Lung (tissue), 12 donors: ENCODE data around the gene NAGPA. TPM values are rescaled to one million over a fixed set of nuclear protein-coding genes. Genes with fewer than 3 reads are reported as not detected.

Source experiments
- ATAC-seq: fragments of 200-7000 bp; cut with Tn5 transposase; one replicate; pipeline ENCODE4 v1.9.1; 2020; ENCODE audit warnings: moderate number of reproducible peaks; ENCODE audit not compliant: insufficient read depth, low FRiP score
- DNase-seq, 3 donors: peaks; one replicate each; pipeline ENCODE4 v3.0.0-alpha.2; 2013 to 2017
- H3K27ac ChIP-seq, 2 donors: one replicate each; pipeline ENCODE4 v1.5.1; 2013; ENCODE audit warnings: mild to moderate bottlenecking in 2 of 2, moderate library complexity in 2 of 2, control low read depth in 1 of 2, inconsistent platforms in 1 of 2, low read depth in 1 of 2, low read length in 1 of 2
- H3K27me3 ChIP-seq, 3 donors: one replicate each; pipeline ENCODE4 v1.5.1; 2013; ENCODE audit warnings: low read length in 2 of 3; ENCODE audit not compliant: control insufficient read depth in 3 of 3, insufficient read depth in 3 of 3
- H3K36me3 ChIP-seq, 4 donors: one replicate each; pipeline ENCODE4 v1.5.1; 2013; ENCODE audit warnings: low read length in 4 of 4, mild to moderate bottlenecking in 1 of 4, moderate library complexity in 1 of 4; ENCODE audit not compliant: control insufficient read depth in 4 of 4, insufficient read depth in 4 of 4
- H3K4me1 ChIP-seq, 5 donors: one replicate each; pipeline ENCODE4 v1.5.1; 2013; ENCODE audit warnings: low read length in 5 of 5, mild to moderate bottlenecking in 2 of 5, moderate library complexity in 1 of 5; ENCODE audit not compliant: control insufficient read depth in 5 of 5, insufficient read depth in 5 of 5
- H3K4me3 ChIP-seq: one replicate; pipeline ENCODE4 v1.5.1; 2013; ENCODE audit warnings: mild to moderate bottlenecking, control low read depth, moderate library complexity
- H3K9ac ChIP-seq, 2 donors: one replicate each; pipeline ENCODE4 v1.5.1; 2013; ENCODE audit warnings: low read length in 2 of 2, control low read depth in 1 of 2; ENCODE audit not compliant: insufficient read depth in 1 of 2
- H3K9me3 ChIP-seq, 4 donors: one replicate each; pipeline ENCODE4 v1.5.1; 2013; ENCODE audit warnings: low read length in 3 of 4, mild to moderate bottlenecking in 1 of 4, moderate library complexity in 1 of 4; ENCODE audit not compliant: control insufficient read depth in 4 of 4, insufficient read depth in 3 of 4
- CTCF ChIP-seq: IDR thresholded peaks from 2 replicates; pipeline ENCODE4 v1.5.1; 2012; ENCODE audit warnings: mild to moderate bottlenecking; ENCODE audit errors: control extremely low read depth, extremely low read depth
- WGBS, 2 donors: extraction: QIAGEN DNeasy Blood & Tissue Kit; methylation state at CpG; one replicate each; pipeline ENCODE4 v1.1.7; 2013; 5-methylcytosine and 5-hydroxymethylcytosine counted together
- polyA plus RNA-seq, 2 donors: library from polyadenylated mRNA; stranded (reverse); fragments of 200-250 nt; gene quantifications; one replicate each; pipeline ENCODE4 v1.2.1, GENCODE V29; 2013
- total RNA-seq, 2 donors: library from RNA; depleted of rRNA in 1 of 2; stranded (reverse); fragments of >200 nt in 1 of 2; gene quantifications; one replicate each; pipeline ENCODE4 v1.2.1, GENCODE V29; 2014 to 2021
- donor health status: control.
- donor health status: control.
- donor health status: Bipolar disorder and iron deficiency.
- donor health status: healthy.
- donor health status: DM: yes; HTN: yes; CAD: no.

The NAGPA gene
- total and polyA plus RNA-seq, 4 donors, result 7.8 to 20.3 (median 12.5) TPM

DNA sequence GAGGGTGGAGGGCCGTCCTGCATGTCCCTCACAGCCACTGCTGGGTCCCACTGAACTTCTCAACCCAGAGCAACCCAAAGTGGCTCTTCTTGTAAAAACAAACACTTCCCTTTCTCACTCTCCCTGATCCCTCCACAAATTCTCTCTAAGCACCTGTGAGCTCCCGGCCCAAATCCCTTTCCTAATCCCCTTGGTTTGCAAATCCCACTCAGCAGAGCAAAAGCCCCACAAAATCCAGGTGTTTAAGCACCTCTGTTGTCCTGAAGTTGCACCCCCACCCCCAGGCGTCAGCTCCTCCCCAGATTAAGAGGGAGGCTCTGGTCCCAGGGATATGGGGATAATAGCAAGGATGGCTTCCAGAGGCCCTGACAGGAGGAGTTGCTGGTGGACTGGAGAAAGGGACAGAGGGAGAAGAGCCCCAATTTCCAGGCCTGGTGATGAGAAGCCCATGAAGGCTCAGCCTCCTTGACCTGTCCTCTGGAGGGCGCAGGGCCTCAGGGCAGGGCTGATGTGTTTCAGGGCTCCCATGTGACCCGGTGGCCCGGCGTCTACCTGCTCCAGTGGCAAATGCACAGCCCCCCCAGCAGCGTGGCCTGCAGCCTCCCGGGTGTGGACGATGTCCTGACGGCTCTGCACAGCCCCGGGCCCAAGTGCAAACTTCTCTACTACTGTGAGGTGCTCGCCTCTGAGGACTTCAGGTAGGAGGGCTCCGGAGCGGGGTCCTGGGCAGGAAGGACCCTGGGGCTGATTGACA, 23.0 kb downstream of the NAGPA start:
- TF ChIP-seq CTCF, result no peak
- Histone ChIP-seq H3K9ac (no peak overlapping the region), H3K36me3 (no peaks in the 10 kb centered on the region), H3K9me3 (no peaks in the 10 kb centered on the region), H3K27me3 (no peaks in the 10 kb centered on the region), H3K4me1 (no peaks in the 10 kb centered on the region), H3K27ac (no peak overlapping the region), H3K4me3 (no peak overlapping the region)
- ATAC-seq (no peak), DNase-seq (no peak)
- 35 to 44% methylated on average over 15 of the region's 15 CpGs for WGBS, 2 donors

DNA sequence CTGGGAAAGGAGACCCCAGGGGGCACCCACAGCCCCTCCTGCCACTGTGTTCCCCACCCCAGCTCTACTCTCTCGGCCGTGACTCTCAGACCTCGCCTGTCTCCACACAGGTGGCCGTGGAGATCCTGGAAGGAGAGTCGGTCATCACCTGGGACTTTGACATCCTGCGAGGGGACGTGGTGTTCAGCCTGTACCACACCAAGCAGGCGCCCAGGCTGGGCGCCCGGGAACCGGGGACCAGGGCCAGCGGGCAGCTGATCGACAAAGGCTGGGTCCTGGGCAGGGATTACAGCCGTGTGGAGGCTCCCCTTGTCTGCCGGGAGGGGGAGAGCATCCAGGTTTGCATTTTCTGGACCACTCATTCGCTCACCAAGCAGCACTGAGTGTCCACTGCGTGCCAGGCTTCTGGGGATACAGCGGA, 25.4 kb downstream of the NAGPA start:
- no peaks in the 10 kb centered on the region for H3K9me3 ChIP-seq
- H3K27ac ChIP-seq, result no peak overlapping the region
- 84 to 88% methylated on average over 18 of the region's 18 CpGs for WGBS, 2 donors
- ATAC-seq, result no peak
- no peak overlapping the region for H3K4me3 ChIP-seq
- H3K9ac ChIP-seq, result no peak overlapping the region
- H3K27me3 ChIP-seq, result no peaks in the 10 kb centered on the region
- TF ChIP-seq CTCF, result no peak
- no peaks in the 10 kb centered on the region for H3K4me1 ChIP-seq
- H3K36me3 ChIP-seq, result no peaks in the 10 kb centered on the region
- DNase-seq, result no peak

GRCh38 chr16:5007256-5007655, 26.5 kb downstream of the NAGPA start:
- H3K4me3 ChIP-seq, result no peak overlapping the region
- H3K27me3 ChIP-seq, result no peaks in the 10 kb centered on the region
- ATAC-seq (no peak), DNase-seq (no peak)
- H3K36me3 ChIP-seq, result no peaks in the 10 kb centered on the region
- no peaks in the 10 kb centered on the region for H3K9me3 ChIP-seq
- TF ChIP-seq CTCF, result no peak
- 83 to 94% methylated on average over 9 to 10 of the region's 10 CpGs for WGBS, 2 donors
- H3K27ac ChIP-seq, result no peak overlapping the region
- no peaks in the 10 kb centered on the region for H3K4me1 ChIP-seq
- no peak overlapping the region for H3K9ac ChIP-seq
